ENCODE data around the gene SH2B3. TPM values are rescaled to one million over a fixed set of nuclear protein-coding genes. Genes with fewer than 3 reads are reported as not detected.

The SH2B3 gene
- total RNA-seq, 1 donor from 2014 or later: 50.7 TPM

DNA sequence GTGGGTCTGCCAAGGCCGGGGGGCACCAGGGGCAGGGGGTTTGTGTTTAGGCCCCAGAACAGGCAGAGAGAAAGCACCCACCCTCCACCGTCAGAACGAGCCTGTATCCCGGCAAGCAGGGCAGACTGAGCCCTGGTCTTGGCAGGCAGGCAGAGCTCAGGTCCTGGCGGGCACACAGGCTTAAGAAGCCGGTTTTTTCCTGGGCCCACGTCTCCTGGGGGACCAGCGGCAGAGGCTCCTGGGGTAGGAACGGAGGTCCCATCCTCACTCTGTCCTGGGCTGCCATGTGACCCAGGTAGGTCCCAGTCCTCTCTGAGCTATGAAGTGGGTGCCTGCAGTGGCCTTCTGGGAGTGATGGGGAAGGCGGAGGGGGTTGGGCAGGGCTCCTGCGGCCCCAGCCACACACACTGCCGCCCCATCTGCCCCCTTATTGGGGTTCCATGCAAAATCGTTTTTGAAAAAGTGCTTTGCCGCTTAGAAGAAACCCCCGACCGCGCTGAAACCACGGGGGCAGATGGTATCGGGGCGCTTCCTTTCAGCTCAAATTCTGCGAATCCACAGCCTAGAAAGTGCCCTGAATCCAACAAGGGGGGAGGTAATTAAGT, 24.2 kb downstream of the SH2B3 start:
- peak overlapping the region; percentile 75 for H3K4me3 Mint-ChIP-seq
- TF ChIP-seq, protein P1, sequence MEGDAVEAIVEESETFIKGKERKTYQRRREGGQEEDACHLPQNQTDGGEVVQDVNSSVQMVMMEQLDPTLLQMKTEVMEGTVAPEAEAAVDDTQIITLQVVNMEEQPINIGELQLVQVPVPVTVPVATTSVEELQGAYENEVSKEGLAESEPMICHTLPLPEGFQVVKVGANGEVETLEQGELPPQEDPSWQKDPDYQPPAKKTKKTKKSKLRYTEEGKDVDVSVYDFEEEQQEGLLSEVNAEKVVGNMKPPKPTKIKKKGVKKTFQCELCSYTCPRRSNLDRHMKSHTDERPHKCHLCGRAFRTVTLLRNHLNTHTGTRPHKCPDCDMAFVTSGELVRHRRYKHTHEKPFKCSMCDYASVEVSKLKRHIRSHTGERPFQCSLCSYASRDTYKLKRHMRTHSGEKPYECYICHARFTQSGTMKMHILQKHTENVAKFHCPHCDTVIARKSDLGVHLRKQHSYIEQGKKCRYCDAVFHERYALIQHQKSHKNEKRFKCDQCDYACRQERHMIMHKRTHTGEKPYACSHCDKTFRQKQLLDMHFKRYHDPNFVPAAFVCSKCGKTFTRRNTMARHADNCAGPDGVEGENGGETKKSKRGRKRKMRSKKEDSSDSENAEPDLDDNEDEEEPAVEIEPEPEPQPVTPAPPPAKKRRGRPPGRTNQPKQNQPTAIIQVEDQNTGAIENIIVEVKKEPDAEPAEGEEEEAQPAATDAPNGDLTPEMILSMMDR (IDR thresholded peaks at IDR 0.05): no peak

DNA sequence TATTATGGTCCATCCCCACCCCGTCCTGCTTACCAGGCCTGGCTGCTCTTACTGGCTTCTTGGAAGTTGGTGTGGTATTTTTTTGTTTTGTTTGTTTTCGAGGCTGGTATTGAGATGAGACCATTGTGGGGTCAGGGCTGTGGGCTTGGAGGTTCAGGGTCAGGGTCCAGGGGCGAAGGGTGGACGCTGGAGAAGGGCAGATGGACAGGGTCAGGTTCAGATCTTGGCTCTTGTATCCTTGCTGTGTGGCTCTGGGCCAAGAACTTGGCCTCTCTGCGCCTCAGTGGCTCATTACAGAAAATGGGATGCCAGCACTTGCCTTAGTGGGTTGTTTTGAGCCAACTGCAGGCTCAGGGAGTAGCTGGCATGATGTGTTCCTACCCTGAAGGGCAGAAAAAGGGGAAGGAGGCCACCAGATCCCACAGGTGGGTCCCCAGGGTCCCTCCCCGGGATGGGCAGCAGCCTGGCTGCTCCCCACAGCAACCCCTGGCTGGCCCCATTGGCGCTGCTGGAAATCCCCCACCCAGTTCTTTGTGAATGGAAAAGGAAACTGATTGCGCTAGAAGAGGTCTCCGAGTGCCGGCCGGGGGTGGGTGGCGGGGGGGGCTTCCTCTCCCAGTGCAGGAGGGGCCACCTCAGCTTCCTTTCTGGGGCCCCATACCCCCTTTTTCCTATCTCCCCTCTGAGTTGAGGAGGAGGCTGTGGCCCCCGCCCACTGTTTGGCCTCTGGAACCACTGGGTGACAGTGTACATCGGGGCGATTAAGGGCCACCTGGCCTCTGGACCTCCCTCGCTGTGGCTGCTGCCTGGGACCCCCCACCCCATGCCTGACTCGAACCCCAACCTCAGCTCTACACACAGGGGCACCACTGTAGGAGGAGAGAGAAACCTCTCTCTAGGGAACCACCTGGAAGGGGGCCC, 25.0 kb downstream of the SH2B3 start:
- Mint-ChIP-seq H3K27ac (peak overlapping the region; percentile 69), H3K4me3 (peak overlapping the region; percentile 75), H3K9me3 (no peaks in the 10 kb centered on the region), H3K36me3 (ENCODE audit: low read depth) (peaks cover 21% of the 10 kb centered on the region), H3K4me1 (peaks cover 91% of the 10 kb centered on the region), H3K27me3 (no peaks in the 10 kb centered on the region)
- TF ChIP-seq, protein P1 (IDR thresholded peaks at IDR 0.05): no peak
- ChIA-PET POLR2A (interaction anchor here (0.7 to 6.9 kb wide), 8 partner anchors 7 to 31 kb away, joined by 3 to 122 read pairs (median 10); no protein-coding TSS in a partner anchor), CTCF (interaction anchor here (1.4 to 1.8 kb wide), 6 partner anchors 14 to 34 kb away, joined by 3 to 11 read pairs (median 7); no protein-coding TSS in a partner anchor)
- intact Hi-C loops (cut with micrococcal nuclease): loop anchor here (1.0 kb wide), 2 partner anchors 15 to 25 kb away; partner anchors contain the start of gene SH2B3
- peak; percentile 58 for DNase-seq
- peak; percentile 13 for ATAC-seq (ENCODE audit: low read depth)

More for the DNA sequence above, 24.2 kb downstream of the SH2B3 start:
- DNase-seq (no peak), ATAC-seq (ENCODE audit: low read depth) (no peak)
- intact Hi-C loops (cut with micrococcal nuclease): loop anchor here (1.0 kb wide), 2 partner anchors 15 to 25 kb away; partner anchors contain the start of gene SH2B3
- H3K4me1 Mint-ChIP-seq: peaks cover 91% of the 10 kb centered on the region
- no peaks in the 10 kb centered on the region for H3K27me3 Mint-ChIP-seq
- peaks cover 26% of the 10 kb centered on the region for H3K36me3 Mint-ChIP-seq (ENCODE audit: low read depth)
- H3K9me3 Mint-ChIP-seq: no peaks in the 10 kb centered on the region
- POLR2A ChIA-PET: interaction anchor here (0.8 to 6.9 kb wide), 8 partner anchors 8 to 26 kb away, joined by 3 to 122 read pairs (median 10); no protein-coding TSS in a partner anchor
- peak overlapping the region; percentile 69 for H3K27ac Mint-ChIP-seq
- CTCF ChIA-PET: interaction anchor here (1.4 to 1.8 kb wide), 6 partner anchors 15 to 33 kb away, joined by 3 to 11 read pairs (median 7); no protein-coding TSS in a partner anchor

DNA sequence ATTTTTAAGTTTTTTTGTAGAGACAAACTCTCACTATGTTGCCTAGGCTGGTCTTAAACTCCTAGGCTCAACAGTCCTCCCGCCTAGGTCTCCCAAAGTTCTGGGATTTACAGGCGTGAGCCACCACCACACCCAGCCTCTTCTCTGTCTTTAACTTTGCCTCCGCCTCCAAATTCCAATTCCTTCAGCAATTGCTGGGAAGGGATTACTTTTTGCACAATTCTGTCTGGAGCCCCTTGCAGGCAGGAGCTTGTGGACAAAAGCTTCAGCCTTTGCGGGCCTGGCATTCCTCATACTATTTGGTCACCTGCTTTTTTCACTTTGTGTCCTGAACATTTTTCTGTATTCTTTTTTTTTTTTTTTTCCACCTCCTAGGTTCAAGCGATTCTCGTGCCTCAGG, 26.0 kb downstream of the SH2B3 start:
- Mint-ChIP-seq H3K4me1 (peaks cover 91% of the 10 kb centered on the region), H3K4me3 (peak overlapping the region; percentile 73), H3K9me3 (no peaks in the 10 kb centered on the region), H3K36me3 (ENCODE audit: low read depth) (peaks cover 13% of the 10 kb centered on the region), H3K27ac (peak overlapping the region; percentile 65), H3K27me3 (no peaks in the 10 kb centered on the region)
- ChIA-PET POLR2A (interaction anchor here (1.4 to 6.9 kb wide), 3 partner anchors 10 to 28 kb away, joined by 3 to 122 read pairs (median 30); no protein-coding TSS in a partner anchor), CTCF (no interaction called here)
- TF ChIP-seq, protein P1 (IDR thresholded peaks at IDR 0.05): no peak
- intact Hi-C loops (cut with micrococcal nuclease): no loop called here
- ATAC-seq (ENCODE audit: low read depth) (no peak), DNase-seq (no peak)

DNA sequence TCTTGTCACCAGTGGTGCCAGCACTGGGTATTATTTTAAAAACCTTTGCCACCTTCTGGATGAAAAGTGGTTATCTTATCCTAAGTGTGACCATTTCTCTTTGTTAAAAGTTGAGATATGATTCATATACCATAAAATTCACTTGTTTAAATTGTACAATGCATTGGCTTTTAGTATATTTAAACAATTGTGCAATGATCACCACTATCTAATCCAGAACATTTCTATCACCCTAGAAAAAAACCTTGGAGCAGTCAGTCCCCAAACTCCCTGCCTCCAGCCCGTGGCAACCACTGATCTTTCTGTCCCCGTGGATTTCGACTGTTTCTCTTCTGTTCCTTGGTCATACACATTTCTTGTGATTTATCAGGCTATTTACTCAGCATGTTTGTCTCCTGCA, 28.3 kb downstream of the SH2B3 start:
- peak overlapping the region; percentile 83 for H3K4me3 Mint-ChIP-seq
- ChIA-PET POLR2A (interaction anchor here (0.8 to 6.9 kb wide), 6 partner anchors 11 to 37 kb away, joined by 3 to 136 read pairs (median 6); partner anchors contain the start of gene SH2B3), CTCF (interaction anchor here (2.3 to 3.9 kb wide), 4 partner anchors 11 to 37 kb away, joined by 13 to 28 read pairs (median 27); no protein-coding TSS in a partner anchor)
- peaks cover 19% of the 10 kb centered on the region for H3K36me3 Mint-ChIP-seq (ENCODE audit: low read depth)
- intact Hi-C loops (cut with micrococcal nuclease): loop anchor here (2.0 kb wide), 1 partner anchor 17 kb away; no protein-coding TSS in a partner anchor
- H3K27me3 Mint-ChIP-seq: no peaks in the 10 kb centered on the region
- no peaks in the 10 kb centered on the region for H3K9me3 Mint-ChIP-seq
- H3K27ac Mint-ChIP-seq: peak overlapping the region; percentile 92
- peaks cover 98% of the 10 kb centered on the region for H3K4me1 Mint-ChIP-seq
- ATAC-seq (ENCODE audit: low read depth) (no peak), DNase-seq (no peak)
- TF ChIP-seq, protein P1 (IDR thresholded peaks at IDR 0.05): no peak
